NCI-H2227 (cell line): ENCODE measurements around the gene SLC7A6.

Experiments used
- DNase-seq: peaks from one replicate; lab custom pipeline; 2025; ENCODE audit not compliant: unreplicated experiment; lab: John Stamatoyannopoulos, UW

SLC7A6 gene

GRCh38 chr16:68264128-68265077 lies at the start of gene SLC7A6:
TSS of gene SLC7A6 (plus strand) at chr16:68264526. CDS start at chr16:68274727, 10,201 bp downstream.
- DNase-seq, result peak; percentile 54

- no peak for DNase-seq
Measured at GRCh38 chr16:68214726-68215125, 49.6 kb upstream of the SLC7A6 start.

DNA sequence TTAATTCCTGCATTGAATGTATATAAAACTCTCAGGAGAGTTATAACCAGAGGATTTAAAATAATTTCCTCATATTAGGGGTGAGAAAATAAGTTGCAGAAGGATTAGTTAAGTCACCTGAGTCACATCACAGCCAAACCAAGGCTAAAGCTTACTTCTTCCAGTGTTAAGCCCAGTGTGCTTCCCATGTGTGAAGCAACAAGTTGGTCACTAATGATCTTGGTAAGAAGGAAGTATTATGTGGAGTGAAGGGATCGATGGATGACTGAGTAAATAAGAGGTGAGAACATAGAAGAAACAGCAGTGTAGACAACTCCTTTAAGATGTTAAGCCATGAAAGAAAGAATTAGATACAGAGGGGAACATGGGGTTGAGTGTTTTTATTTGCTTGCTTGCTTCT lies 49.0 kb upstream of the SLC7A6 start:
- no peak for DNase-seq

DNA sequence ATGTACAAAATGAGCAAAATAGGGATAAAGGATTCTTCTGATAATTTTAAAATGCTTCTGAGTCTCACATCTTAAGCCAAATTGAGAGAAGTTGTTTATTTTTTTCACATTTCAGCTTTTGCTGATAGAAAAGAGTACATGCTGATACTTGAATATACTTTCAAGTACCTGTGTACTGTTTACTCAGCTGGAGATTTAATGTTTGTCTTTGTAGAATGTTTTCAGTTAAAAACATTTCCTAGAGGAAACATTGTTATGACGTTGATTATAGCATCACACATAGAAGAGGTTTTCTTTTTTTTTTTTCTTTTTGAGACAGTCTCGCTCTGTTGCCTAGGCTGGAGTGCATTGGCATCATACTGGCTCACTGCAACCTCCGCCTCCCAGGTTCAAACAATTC lies 48.1 kb upstream of the SLC7A6 start:
- no peak for DNase-seq

- no peak for DNase-seq
Measured at GRCh38 chr16:68217506-68217905, 46.8 kb upstream of the SLC7A6 start.

DNA sequence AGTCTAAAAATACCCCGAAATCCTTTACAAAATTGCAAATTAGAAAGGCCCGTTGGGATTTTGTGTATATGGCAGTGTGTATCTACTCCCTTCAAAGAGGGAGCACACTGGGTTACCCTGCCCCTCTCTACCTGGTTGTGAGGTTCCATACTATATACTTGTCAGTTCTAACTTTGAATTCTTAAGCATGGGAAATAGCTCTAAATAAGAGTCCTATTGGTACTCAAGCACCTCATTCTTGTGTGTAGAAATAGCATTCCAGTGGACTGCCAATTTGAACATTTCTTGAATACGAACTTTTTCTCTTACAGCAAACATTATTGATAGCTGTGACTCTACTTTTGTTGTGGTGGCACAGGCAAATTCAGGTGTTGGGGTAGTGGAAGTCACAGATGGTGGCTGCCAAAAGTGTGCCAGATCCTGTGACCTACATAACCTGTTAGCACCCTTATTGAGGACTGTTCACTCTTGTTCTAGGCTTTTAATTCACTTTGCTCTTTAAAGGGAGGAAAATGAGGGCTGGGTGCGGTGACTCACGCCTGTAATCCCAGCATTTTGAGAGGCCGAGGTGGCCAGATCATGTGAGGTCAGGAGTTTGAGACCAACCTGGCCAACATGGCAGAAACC lies 44.5 kb upstream of the SLC7A6 start:
- DNase-seq, result no peak

- no peak for DNase-seq
Measured at GRCh38 chr16:68223072-68223471, 41.3 kb upstream of the SLC7A6 start.

GRCh38 chr16:68226116-68226515 lies 38.2 kb upstream of the SLC7A6 start:
- DNase-seq, result no peak

GRCh38 chr16:68227183-68227793 lies 37.0 kb upstream of the SLC7A6 start:
- no peak for DNase-seq

GRCh38 chr16:68227850-68228553 lies 36.3 kb upstream of the SLC7A6 start:
- no peak for DNase-seq

DNA sequence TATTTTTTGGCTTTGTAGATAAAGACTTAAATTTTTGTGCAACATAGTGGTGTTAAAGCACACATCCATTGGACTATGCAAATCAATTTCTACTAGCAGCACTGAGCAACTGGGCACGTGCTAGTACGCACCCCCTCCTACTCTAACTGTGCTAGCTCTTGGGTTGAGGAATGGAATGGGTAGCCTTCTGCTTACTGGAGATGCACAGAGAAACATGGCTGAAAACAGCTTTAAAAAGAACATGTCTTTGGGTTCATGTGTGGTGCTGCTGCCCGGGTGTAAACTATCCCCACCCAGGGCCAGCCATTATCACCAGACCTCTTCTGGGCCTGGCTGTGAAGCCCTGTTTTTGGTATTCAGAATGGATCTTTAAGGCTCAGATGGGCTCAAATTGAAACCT lies 35.7 kb upstream of the SLC7A6 start:
- no peak for DNase-seq

DNA sequence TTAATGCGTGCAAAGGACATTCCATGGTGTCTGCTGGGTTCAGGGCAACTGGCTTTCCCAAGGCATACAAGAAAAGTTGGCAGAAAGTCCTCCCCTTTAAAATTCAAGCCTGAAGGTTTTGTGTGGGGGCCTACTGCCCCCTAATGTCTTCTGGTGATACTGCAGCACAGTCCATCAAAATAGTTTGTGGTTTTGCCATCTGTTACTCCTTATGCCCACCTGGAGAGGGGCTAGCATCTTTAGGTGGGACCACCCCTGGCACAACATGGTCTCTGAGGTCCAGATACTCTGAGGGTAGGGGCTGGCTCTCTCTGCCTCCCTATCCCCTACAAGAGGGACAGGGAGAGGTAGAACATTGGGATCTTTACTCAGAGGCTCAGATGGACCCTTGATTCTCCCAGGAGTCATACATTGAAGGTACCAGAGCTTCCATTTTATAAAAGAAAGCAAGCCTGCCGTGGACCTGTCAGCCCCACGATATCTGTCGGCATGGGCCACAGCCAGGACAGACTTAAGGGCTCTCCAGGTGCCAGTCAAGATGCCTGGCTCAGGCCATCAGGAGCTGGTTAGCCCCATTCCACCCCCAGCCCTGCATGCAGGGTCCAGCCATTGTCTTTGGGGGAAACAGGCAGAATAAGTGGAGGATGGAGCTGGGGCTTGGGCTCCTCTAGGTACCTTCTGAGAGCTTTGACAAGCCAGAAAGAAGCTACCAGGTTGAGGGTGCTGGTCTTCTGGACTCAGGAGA lies 34.7 kb upstream of the SLC7A6 start:
- peak; percentile 21 for DNase-seq

DNA sequence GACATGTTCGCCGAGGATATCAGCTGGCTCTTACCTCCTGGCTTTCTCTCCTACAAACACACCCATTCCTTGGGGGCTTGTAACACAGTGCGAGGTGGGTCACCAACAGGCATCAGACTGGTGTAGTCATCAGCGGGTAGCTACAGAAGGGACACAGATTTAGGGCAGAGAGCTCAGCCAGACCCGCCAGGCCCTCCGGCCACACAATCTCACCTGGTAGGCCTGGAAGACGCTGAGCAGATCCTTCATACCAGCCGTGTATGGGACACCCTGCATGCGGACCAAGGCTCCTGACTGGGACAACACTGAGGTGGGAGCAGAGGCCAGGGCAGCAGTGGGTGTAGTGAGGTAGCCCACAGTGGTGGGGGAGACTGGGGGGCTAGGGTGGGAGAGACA lies 34.2 kb upstream of the SLC7A6 start:
- DNase-seq, result no peak

DNA sequence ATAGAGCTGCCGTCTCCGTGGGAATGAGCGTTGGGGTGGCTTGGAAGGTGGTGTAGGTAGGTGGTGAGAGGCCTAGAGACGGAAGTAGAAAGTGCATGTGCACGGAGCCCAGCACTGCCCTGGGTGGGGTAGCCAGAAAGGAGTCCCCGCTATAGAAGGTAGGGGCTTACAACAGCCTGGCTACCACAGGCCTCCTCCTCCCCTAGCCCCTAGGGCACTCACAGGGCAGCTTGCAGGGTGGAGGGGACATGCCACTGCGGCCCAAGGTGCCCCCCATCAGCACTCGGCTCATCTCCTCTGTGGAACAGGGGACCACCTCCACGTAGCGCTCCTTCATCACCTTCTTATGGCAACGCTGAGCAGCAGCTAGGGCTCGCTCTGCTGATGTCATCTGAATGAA lies 33.4 kb upstream of the SLC7A6 start:
- DNase-seq, result no peak

DNA sequence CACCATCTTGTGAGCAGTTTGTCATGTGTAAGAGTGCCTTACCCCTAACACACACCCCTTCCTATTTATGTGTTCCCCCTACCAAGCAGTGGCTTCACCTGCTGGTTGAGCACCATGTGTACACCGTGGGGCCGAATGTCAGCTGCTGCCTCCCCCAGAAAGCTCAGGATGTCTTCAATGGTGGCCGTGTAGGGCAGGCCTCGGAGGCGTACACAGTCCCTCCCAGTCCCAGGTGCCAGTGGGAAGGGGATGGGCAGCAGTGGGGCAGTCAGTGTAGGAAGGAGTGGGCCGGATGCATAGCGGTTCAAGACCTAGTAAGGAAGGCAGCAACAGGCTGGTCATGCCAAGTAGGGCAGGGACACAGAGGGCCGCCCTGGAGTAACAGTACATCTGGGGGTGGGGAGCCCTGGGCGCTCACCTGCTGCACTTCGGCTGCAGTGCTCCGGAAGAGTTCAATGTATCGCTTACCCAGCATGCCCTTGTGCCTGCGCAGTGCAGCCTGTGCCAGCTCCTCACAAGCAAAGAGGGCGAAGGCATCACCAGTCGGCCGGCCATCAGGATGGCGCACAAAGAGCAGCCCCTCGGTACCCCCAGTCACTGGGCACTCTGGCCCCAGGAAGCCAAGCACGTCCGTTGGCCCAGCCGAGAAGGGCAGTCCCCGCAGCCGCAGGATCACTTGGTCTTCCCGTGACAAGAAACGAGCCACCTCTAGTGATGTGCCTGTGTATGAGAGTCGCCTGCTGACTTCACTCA lies 32.8 kb upstream of the SLC7A6 start:
- no peak for DNase-seq

- DNase-seq, result no peak
Measured at GRCh38 chr16:68232335-68232734, 32.0 kb upstream of the SLC7A6 start.

- no peak for DNase-seq
Measured at GRCh38 chr16:68233085-68233834, 31.1 kb upstream of the SLC7A6 start.

DNA sequence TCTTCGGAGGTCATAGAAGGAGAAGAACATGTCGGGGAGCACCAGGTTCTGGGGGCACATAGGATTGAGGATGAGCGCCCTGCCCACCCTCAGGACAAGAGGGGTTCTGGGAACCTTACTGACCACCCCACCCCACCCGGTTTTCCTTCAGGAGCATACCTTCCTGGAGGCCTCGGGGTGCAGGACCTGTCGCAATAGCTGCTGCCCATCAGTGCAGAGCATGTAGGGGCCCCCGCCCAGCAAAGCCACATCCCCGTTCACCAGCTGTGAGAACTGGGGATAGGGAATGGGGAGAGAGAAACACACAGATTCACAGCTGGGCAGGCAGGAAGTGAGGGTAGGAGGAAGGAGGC lies 30.5 kb upstream of the SLC7A6 start:
- DNase-seq, result no peak
